GM12878 (cell line): ENCODE data around the gene NSFL1C. TPM values are rescaled to one million over a fixed set of nuclear protein-coding genes. Genes with fewer than 3 reads are reported as not detected.

Experiments
- ATAC-seq: fragments of 200-7000 bp; cut with Tn5 transposase; 3 replicates; pipeline ENCODE4 v1.9.1; 2020; ENCODE audit warnings: mild to moderate bottlenecking, moderate library complexity
- BruUV-seq: library from RNA; stranded (reverse); fragments of 400-500 nt; replicated peaks from 2 replicates; lab custom pipeline; 2021; lab: Mats Ljungman, UMichigan
- CTCF ChIA-PET: fragments of 300-600 bp; sonication (Branson Sonifier 250); formaldehyde crosslinking; extraction: SDS; loops from one replicate; lab custom pipeline; 2021; ENCODE audit warnings: inconsistent platforms; lab: Yijun Ruan, JAX
- POLR2A ChIA-PET: fragments of 350-600 bp; formaldehyde crosslinking; extraction: SDS; loops from one replicate; lab custom pipeline; 2021; ENCODE audit warnings: inconsistent platforms; lab: Charles Lee
- RAD21 ChIA-PET: fragments of 300-600 bp; sonication (Branson Sonifier 250); formaldehyde crosslinking; loops from one replicate; lab custom pipeline; 2023; ENCODE audit warnings: antibody characterized with exemption; ENCODE audit not compliant: unreplicated experiment; lab: Charles Lee
- SMC1A ChIA-PET: fragments of 300-600 bp; sonication (Branson Sonifier 250); formaldehyde crosslinking; loops from one replicate; lab custom pipeline; 2023; ENCODE audit not compliant: unreplicated experiment, uncharacterized antibody; lab: Charles Lee
- DNase-seq: peaks from one replicate; pipeline ENCODE4 v3.0.0-alpha.2; 2011; ENCODE audit warnings: low read depth, low spot score
- FAIRE-seq: peaks from 3 replicates; lab custom pipeline; 2011; peaks lifted over from hg19 to GRCh38; lab: Jason Lieb, UNC
- H2AFZ ChIP-seq: 2 replicates; pipeline ENCODE4 v1.6.0; 2011; ENCODE audit warnings: low read depth, low read length, control low read depth; ENCODE audit not compliant: control insufficient read depth
- H3K27ac ChIP-seq: 2 replicates; pipeline ENCODE4 v1.5.1; 2011; ENCODE audit warnings: control low read depth; ENCODE audit not compliant: control insufficient read depth, insufficient read depth
- H3K27me3 ChIP-seq, 2 experiments: replicated peaks in 1 of 2; 2 replicates each; pipeline versions ENCODE4 v1.6.0 to v1.6.1; 2011; ENCODE audit warnings: low read length in 1 of 2; ENCODE audit not compliant: control insufficient read depth in 2 of 2, insufficient read depth in 2 of 2
- H3K36me3 ChIP-seq, 2 experiments: 2 replicates each; pipeline ENCODE4 v1.5.1; 2011; ENCODE audit warnings: low read length in 1 of 2; ENCODE audit not compliant: control insufficient read depth in 2 of 2, insufficient read depth in 2 of 2
- H3K4me1 ChIP-seq: 2 replicates; pipeline ENCODE4 v1.6.1; 2011; ENCODE audit warnings: mild to moderate bottlenecking, low read length, moderate library complexity, mixed read lengths; ENCODE audit not compliant: control insufficient read depth, insufficient read depth
- H3K4me2 ChIP-seq: 2 replicates; pipeline ENCODE4 v1.6.0; 2011; ENCODE audit warnings: control low read depth; ENCODE audit not compliant: control insufficient read depth, insufficient read depth
- H3K4me3 ChIP-seq: fragments of 200-600 bp; sonication (generic); 2 replicates; pipeline ENCODE4 v1.5.1; 2016
- H3K79me2 ChIP-seq: 2 replicates; pipeline ENCODE4 v1.6.0; 2011; ENCODE audit warnings: low read length; ENCODE audit not compliant: control insufficient read depth, insufficient read depth
- H3K9ac ChIP-seq: 2 replicates; pipeline ENCODE4 v1.8.0; 2011; ENCODE audit warnings: low read length, control low read depth, mixed read lengths; ENCODE audit not compliant: control insufficient read depth, insufficient read depth
- H3K9me3 ChIP-seq: replicated peaks from 3 replicates; pipeline ENCODE4 v1.5.1; 2011; ENCODE audit warnings: mild to moderate bottlenecking, low read length; ENCODE audit not compliant: control insufficient read depth, insufficient read depth
- H4K20me1 ChIP-seq: 2 replicates; pipeline ENCODE4 v1.6.0; 2011; ENCODE audit not compliant: control insufficient read depth, insufficient read depth
- ATF3 ChIP-seq: IDR thresholded peaks from 2 replicates; pipeline ENCODE4 v1.6.1; 2011; ENCODE audit warnings: low read depth, mild to moderate bottlenecking, low read length, moderate library complexity, borderline replicate concordance; ENCODE audit errors: extremely low read depth
- BMI1 ChIP-seq: fragments of 450-650 bp; IDR thresholded peaks from 2 replicates; pipeline ENCODE4 v1.6.1; 2016; ENCODE audit warnings: mild to moderate bottlenecking, moderate library complexity, borderline replicate concordance
- CEBPB ChIP-seq, 2 experiments: fragments of 150-350 bp in 1 of 2; IDR thresholded peaks; 2 replicates each; pipeline ENCODE4 v1.6.1; 2012 to 2014; ENCODE audit warnings: low read depth in 2 of 2, low read length in 2 of 2, borderline replicate concordance in 1 of 2, inconsistent platforms in 1 of 2
- ELK1 ChIP-seq: IDR thresholded peaks from 2 replicates; pipeline ENCODE4 v1.6.1; 2012; ENCODE audit warnings: low read depth, low read length, improper control_type of control experiment
- HCFC1 ChIP-seq: fragments of 150-350 bp; IDR thresholded peaks from 2 replicates; pipeline ENCODE4 v1.6.1; 2014; ENCODE audit warnings: low read length
- HDGF ChIP-seq: fragments of 450-650 bp; IDR thresholded peaks from 2 replicates; pipeline ENCODE4 v1.6.1; 2016; ENCODE audit warnings: antibody characterized with exemption
- JUNB ChIP-seq: IDR thresholded peaks from 2 replicates; pipeline ENCODE4 v1.6.1; 2016; ENCODE audit warnings: antibody characterized with exemption, mild to moderate bottlenecking
- NFYB ChIP-seq: IDR thresholded peaks from 2 replicates; pipeline ENCODE4 v1.6.1; 2011; ENCODE audit warnings: low read depth, mild to moderate bottlenecking, low read length, improper control_type of control experiment, moderate library complexity; ENCODE audit not compliant: insufficient read depth
- NR2C1 ChIP-seq: fragments of 450-650 bp; IDR thresholded peaks from 2 replicates; pipeline ENCODE4 v1.6.1; 2017; ENCODE audit warnings: antibody characterized with exemption, mild to moderate bottlenecking, moderate library complexity
- RUNX3 ChIP-seq: IDR thresholded peaks from 2 replicates; pipeline ENCODE4 v1.6.1; 2012; ENCODE audit warnings: low read length, inconsistent platforms
- SIN3A ChIP-seq: IDR thresholded peaks from 2 replicates; pipeline ENCODE4 v1.6.1; 2012; ENCODE audit warnings: low read depth, low read length, improper control_type of control experiment
- USF1 ChIP-seq: IDR thresholded peaks from 2 replicates; pipeline ENCODE4 v1.6.1; 2011; ENCODE audit warnings: borderline replicate concordance, low read depth, mild to moderate bottlenecking, moderate library complexity, mixed read lengths, low read length; ENCODE audit not compliant: insufficient read depth; ENCODE audit errors: extremely low read length
- YBX1 ChIP-seq: fragments of 450-650 bp; IDR thresholded peaks from 2 replicates; pipeline ENCODE4 v1.6.1; 2016; ENCODE audit warnings: antibody characterized with exemption
- ZNF274 ChIP-seq: IDR thresholded peaks from one replicate; pipeline ENCODE4 v1.8.0; 2011; ENCODE audit not compliant: insufficient read length, insufficient read depth
- ZNF622 ChIP-seq: fragments of 450-650 bp; IDR thresholded peaks from 2 replicates; pipeline ENCODE4 v1.6.1; 2017; ENCODE audit warnings: mild to moderate bottlenecking, inconsistent platforms
- ZZZ3 ChIP-seq: IDR thresholded peaks from 2 replicates; pipeline ENCODE4 v1.6.1; 2011; ENCODE audit warnings: low read depth; ENCODE audit not compliant: control insufficient read depth, insufficient read length
- WGBS: methylation state at CpG from one replicate; pipeline ENCODE4 v1.1.6; 2016; ENCODE audit warnings: low lambda C conversion rate; ENCODE audit not compliant: insufficient replicate concordance, insufficient coverage; ENCODE audit errors: missing lambda C conversion rate; 5-methylcytosine and 5-hydroxymethylcytosine counted together
- in situ Hi-C: fragments of 300-500 bp; cut with MboI; formaldehyde crosslinking; loops from 9 replicates; pipeline ENCODE4 v1.14.3; 2018; ENCODE audit warnings: mixed read lengths
- intact Hi-C: fragments of 100-400 bp; cut with micrococcal nuclease; formaldehyde crosslinking; loops from one replicate; pipeline ENCODE4 v1.14.2; 2022; ENCODE audit not compliant: unreplicated experiment
- polyA plus RNA-seq, 11 experiments: library from polyadenylated mRNA; depleted of rRNA in 4 of 11; unstranded in 6 of 11; stranded (reverse) in 5 of 11; fragments of >200 nt; fragmentation: Nextera tagmentation in 4 of 11; fragmentation: Illumina TruSeq in 1 of 11; extraction: Ambion mirVana in 4 of 11; extraction: Trizol in 1 of 11; gene quantifications; 1 replicate in 1 of 11; 2 replicates in 10 of 11; pipeline versions ENCODE4 v1.2.1 to v1.2.3, GENCODE V29; 2011 to 2016; ENCODE audit warnings: inconsistent platforms in 2 of 11, missing spikeins in 2 of 11, low read depth in 1 of 11
- total RNA-seq, 4 experiments: library from RNA; depleted of rRNA in 3 of 4; stranded (reverse); fragments of >200 nt in 3 of 4; fragmentation: Illumina TruSeq in 1 of 4; extraction: Trizol in 1 of 4; gene quantifications; 2 replicates each; pipeline versions ENCODE4 v1.2.1 to v1.2.3, GENCODE V29; 2013 to 2021

The NSFL1C gene
- total and polyA plus RNA-seq, 10 of the 15 experiments (the other 5 are each of a cell fraction or from before 2014, with no cell fraction given): 21.5 to 100 (median 38.1) TPM

- no peak for TF ChIP-seq CEBPB (IDR thresholded peaks at IDR 0.05; ENCODE audit: borderline replicate concordance in 1 of 2, low read depth in 2 of 2, low read length in 2 of 2)
- no peak for TF ChIP-seq ZZZ3
- intact Hi-C loops: no loop called here
- H2AFZ ChIP-seq: no peak overlapping the region
- no peak overlapping the region for H3K4me2 ChIP-seq
- H3K9ac ChIP-seq: no peak overlapping the region
- no peak overlapping the region for H3K4me3 ChIP-seq
- no peaks in the 10 kb centered on the region for H3K4me1 ChIP-seq
- WGBS: 41% methylated on average over 9 of the region's 9 CpGs
- BruUV-seq: no TSS peak
- RAD21 ChIA-PET: no interaction called here
- no peaks in the 10 kb centered on the region for H3K36me3 ChIP-seq
- SMC1A ChIA-PET: interaction anchor here (0.5 to 1.6 kb wide), 2 partner anchors 21 to 23 kb away, joined by 3 read pairs; no protein-coding TSS in a partner anchor
- DNase-seq (no peak), FAIRE-seq (no peak), ATAC-seq (no peak)
- no peaks in the 10 kb centered on the region for H4K20me1 ChIP-seq
- no peak overlapping the region for H3K27ac ChIP-seq
- in situ Hi-C loops: no loop called here
- no peaks in the 10 kb centered on the region; a peak in 3 of 4 replicates for H3K27me3 ChIP-seq
- POLR2A ChIA-PET: no interaction called here
- H3K9me3 ChIP-seq: no peaks in the 10 kb centered on the region
- no peaks in the 10 kb centered on the region for H3K79me2 ChIP-seq
- CTCF ChIA-PET: interaction anchor here (1.0 kb wide), 1 partner anchor 16 kb away, joined by 3 read pairs; no protein-coding TSS in a partner anchor
Observed at GRCh38 chr20:1479831-1480595, 13.4 kb upstream of the NSFL1C start.

GRCh38 chr20:1478566-1478965 lies 11.9 kb upstream of the NSFL1C start:
- Histone ChIP-seq H4K20me1 (no peaks in the 10 kb centered on the region), H3K4me3 (no peak overlapping the region), H3K79me2 (no peaks in the 10 kb centered on the region), H3K36me3 (no peaks in the 10 kb centered on the region), H2AFZ (no peak overlapping the region), H3K9ac (no peak overlapping the region), H3K9me3 (no peaks in the 10 kb centered on the region), H3K27me3 (no peaks in the 10 kb centered on the region; a peak in 3 of 4 replicates), H3K27ac (no peak overlapping the region), H3K4me1 (no peaks in the 10 kb centered on the region), H3K4me2 (no peak overlapping the region)
- FAIRE-seq: no peak
- WGBS: 35% methylated on average over 4 of the region's 4 CpGs
- intact Hi-C loops (no loop called here), in situ Hi-C loops (no loop called here)
- no TSS peak for BruUV-seq
- POLR2A ChIA-PET: no interaction called here
- no peak for ATAC-seq
- RAD21 ChIA-PET: no interaction called here
- CTCF ChIA-PET: no interaction called here
- SMC1A ChIA-PET: interaction anchor here (0.7 kb wide), 1 partner anchor 519 kb away, joined by 3 read pairs; no protein-coding TSS in a partner anchor
- DNase-seq: no peak
- TF ChIP-seq HCFC1 (no peak), USF1 (no peak), SIN3A (no peak), ZNF622 (no peak), BMI1 (no peak), HDGF (no peak), YBX1 (no peak), ZNF274 (no peak), NR2C1 (no peak), ATF3 (no peak), RUNX3 (no peak), ELK1 (no peak), JUNB (no peak), NFYB (no peak)
